ENCODE data around the gene OR6A2.
A peak's percentile ranks its signal among the peaks of the same experiment; 100 is the strongest.
"Not testable (repeated sequence)": the region's sequence is repeated elsewhere in the genome, so short reads cannot be mapped to it uniquely, and the experiment has no call there.

Gene OR6A2

DNA sequence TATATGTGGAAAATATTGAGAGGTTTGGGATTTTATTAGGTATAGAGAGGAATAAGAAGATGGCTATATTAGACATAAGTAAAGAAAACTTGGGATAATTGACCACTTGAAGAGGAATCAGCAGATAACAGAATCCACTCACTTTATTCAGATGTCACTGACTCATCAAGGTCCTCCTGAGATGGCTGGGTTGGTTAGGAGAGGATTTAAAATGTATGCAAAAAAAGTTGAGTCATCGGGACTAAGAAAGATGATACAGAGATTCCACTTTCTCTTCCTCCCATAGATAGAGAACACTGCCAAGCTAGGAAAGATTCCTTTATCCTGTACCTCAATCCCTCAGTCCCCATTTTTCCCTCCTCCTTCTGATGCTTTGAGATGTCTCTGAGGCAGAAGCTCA, at the start of gene OR6A2:
OR6A2 (minus strand) TSS at position 288 of the 400 bp plus-strand sequence. CDS start 3,981 bp downstream, outside the sequence.
- peak; percentile 58 for DNase-seq (ENCODE audit: low read depth)

DNA sequence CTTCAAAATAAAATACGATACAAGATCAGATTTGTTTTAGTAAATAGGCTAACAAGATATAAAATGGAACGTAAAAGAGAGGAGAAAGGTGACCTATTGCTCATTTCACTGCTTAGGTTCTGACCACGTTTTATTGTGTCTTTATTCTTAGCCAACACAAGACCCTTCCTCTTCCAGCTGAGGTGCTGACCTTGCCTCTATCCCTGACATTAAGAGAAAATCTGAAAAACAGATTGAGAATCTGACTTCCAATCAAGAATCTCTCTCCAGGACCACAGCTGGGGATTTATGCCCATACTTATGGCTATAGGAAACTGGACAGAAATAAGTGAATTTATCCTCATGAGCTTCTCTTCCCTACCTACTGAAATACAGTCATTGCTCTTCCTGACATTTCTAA, 45.9 kb upstream of the OR6A2 start, which contains the start of gene OR10A5:
OR10A5 (plus strand) TSS at position 301 of the 400 bp plus-strand sequence; CDS start at position 301, 0 bp downstream.
- DNase-seq (ENCODE audit: low read depth), result no peak

GRCh38 chr11:6844356-6844755, 44.9 kb upstream of the OR6A2 start:
- no peak for DNase-seq (ENCODE audit: low read depth)

DNA sequence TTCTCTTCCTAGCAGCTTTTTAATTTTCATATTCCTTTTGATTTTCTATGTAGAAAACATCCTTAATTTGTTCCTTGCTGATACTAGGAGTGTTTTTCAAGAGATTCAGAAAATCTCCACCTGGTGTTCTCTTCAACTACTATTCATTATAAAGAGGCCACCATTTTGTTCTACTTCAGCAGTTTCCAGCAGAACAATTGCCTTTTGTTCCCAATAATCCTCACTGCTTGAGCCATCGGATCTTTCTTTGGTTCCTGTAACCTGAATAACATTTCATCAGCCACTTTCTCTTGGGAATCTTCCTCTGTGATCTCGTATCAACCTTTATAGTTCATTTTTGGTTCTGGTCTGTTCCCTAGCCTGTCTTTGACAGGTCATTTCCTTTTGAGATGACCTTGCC, 44.2 kb upstream of the OR6A2 start:
- no peak for DNase-seq (ENCODE audit: low read depth)

DNA sequence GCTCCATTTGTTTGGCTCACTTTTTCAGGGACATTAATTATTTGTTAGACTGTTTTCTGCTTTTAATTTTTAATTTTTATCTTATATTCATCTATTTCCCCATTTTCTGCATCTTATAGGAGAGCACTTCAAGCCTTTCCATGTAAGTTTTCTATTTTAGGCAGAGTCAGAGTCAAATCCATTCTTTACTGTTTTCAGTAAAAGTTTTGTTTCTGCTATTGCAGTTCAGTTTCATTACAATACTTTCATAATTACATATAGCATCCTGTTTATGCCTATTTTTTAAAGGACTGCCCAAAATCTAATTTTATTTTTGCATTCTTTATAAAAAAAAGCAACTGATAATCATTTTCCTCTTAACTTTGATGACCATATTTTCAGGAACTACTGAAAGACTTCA, 42.2 kb upstream of the OR6A2 start:
- DNase-seq (ENCODE audit: low read depth), result no peak

- DNase-seq (ENCODE audit: low read depth), result no peak
These were observed 34.5 kb upstream of the OR6A2 start for GRCh38 chr11:6834021-6834420.

DNA sequence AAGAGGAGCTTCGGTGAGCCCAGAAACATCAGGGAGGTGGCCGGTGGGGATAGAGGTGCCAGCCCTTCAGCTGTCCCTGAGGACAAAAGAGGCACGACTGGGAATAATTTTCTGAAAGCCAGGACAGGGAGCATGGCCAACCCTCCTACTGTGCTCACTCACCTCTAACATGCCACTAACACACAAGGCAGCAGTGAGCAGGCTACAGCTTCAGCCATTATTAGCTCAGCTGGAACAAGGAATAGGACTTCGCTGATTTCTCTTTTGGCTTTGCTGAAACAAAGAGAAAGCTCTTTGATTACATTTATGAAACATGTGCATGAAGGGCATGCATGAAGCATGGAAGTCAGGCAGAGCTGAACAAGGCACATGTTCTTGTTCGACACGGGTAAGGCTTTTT, 33.9 kb upstream of the OR6A2 start:
- DNase-seq (ENCODE audit: low read depth), result no peak

- no peak for DNase-seq (ENCODE audit: low read depth)
These were observed 28.6 kb upstream of the OR6A2 start for GRCh38 chr11:6828103-6828502.

DNA sequence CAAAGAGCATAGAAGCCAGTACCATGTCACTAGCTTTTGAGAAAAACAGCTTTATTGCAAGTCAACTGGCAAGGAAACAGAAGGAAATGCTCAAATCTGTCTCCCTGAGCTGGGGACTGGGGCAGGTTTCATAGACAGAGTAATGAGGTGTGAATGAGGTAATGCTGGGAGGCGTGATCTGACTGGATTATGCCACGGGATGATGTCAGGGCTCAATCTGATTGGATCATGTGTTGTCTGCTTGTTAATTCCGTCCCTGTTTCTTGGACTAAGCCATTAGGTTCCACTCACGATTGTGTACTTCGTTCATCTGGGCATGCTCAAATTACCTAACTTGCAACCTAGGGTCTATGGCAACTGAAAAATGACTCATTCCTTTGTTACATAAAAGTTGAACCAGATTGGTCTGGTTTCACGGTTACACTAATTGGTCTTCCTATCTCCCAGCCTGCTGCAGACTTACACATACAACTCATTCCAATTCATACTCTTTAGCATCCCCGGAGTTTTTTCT, 25.8 kb upstream of the OR6A2 start:
- no peak for DNase-seq (ENCODE audit: low read depth)

DNA sequence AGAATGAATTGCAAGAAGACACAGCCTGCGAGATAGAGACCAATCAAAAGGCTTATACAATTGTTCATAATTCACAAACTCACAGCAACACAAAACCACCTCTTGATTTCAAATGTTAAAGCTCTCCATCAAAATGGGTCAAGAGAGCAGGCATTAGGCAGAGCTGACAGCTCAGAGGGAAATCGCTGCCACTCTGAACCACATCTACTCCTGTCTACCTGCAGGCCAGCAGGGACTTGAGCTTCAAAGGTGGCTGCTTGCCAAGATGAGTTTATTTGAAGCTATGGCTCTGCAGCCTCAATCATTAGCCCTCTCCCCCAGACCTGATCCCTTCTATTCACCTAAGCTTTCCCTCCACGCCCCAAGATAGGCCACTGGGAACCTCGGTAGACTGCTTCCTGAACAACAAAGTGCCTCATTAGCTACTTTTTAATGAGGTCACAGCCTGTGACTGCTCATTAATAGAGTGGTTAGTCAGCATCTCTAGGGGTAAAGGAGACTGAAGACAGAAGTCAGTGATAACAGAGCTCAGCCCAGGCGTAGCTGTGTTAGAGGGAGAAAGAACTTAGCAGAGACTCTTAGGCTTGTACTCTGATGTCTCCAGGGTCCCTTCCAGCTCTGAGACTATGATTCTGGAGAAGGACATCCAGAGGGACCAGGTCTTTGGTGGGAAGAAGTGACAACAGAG, 24.8 kb upstream of the OR6A2 start:
- no peak for DNase-seq (ENCODE audit: low read depth)

- no peak for DNase-seq (ENCODE audit: low read depth)
These were observed 19.5 kb upstream of the OR6A2 start for GRCh38 chr11:6818967-6819366.

DNA sequence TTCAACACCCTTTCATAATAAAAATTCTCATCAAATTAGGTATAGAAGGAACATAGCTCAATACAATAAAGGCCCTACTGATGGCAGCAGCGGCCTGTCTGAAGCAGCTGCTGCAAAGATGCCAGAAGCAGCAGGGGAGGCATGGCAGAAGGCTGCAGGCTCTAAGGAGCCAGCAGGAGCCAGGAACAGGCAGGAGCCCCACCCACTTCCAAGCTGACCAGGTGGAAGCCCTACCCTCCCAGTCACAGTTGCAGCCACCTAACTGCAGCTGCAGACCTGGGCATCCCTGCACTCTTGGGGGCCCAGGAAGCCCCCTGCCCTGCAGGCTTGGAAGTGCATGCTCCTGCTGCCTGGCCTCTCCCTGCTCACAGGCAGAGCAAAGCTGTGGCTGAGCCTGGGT, 18.2 kb upstream of the OR6A2 start:
- DNase-seq (ENCODE audit: low read depth), result peak; percentile 3

DNA sequence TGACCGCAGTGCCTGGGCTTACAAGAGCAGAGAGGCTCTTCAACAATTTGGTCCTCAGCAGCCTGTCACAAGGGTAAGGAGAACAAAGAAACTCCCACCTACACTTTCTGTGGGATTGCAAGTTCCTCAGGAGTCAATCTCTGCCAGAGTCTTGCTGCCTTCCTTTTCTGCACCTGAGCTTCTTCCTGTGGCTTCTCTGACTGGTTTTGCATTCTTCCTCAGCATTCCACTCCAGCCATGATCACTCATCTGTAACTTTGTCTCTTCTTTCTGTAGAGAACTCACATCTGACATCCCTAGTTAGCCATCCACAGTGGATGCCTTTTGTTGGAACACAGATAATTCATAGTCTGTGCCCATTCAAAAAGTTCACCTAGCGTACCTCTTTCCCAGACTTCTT, 14.2 kb upstream of the OR6A2 start:
- DNase-seq (ENCODE audit: low read depth), result no peak

DNA sequence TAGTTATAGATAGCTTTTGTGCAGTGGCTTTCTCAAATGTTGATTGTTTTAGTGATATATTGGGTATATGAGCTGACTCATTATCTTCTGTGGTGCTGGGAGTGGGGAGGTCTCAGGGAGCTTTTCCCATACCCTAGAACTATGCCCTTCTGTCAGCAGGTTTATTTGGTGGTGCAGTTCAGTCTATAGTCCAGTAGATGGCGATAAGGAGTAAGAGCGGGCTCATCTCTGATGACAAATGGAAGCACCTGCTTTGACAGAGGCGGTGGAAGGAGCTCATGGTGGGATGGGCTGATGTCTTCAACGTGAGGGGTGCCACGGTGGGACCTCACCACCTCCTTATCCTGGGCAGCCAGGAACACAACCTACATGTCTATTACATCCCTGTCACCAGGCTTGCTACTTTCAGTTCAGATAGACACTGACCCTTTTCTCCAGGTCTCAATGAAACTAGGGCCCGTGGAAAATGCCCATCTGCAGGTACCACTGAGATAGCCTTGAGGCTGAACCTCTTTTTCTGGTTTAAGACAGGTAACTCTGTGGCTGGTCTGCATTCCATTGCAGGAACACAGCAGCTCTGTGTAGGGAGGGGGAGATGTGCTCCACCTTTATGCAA, 13.0 kb upstream of the OR6A2 start:
- peak; percentile 36 for DNase-seq (ENCODE audit: low read depth)

GRCh38 chr11:6801075-6801474, 1.6 kb upstream of the OR6A2 start:
- DNase-seq (ENCODE audit: low read depth), result not testable (repeated sequence)

GRCh38 chr11:6794639-6795038, 4.8 kb downstream of the OR6A2 start:
- no peak for DNase-seq (ENCODE audit: low read depth)

GRCh38 chr11:6790546-6790945, 8.9 kb downstream of the OR6A2 start:
- no peak for DNase-seq (ENCODE audit: low read depth)

DNA sequence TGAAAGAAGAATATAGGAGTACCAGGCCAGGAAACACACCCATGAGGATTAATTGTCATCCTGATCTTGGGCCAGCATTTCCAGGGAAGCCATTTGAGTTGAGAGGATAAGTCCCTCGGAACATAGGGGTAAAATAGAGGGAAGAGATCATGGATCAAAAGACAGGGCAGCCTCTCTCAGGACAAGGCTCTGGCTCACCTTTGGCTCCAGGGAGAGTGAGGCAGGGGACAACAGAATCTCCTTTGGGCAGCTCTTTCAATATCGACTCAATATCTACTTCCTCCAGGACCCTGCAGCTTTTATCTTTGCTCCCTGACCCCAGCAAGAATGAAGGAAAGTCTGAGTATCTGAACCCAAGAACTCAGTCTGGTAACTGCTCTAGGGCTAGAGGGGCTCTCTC, 16.8 kb downstream of the OR6A2 start, which contains the start of gene OR2AG1:
OR2AG1 (plus strand) TSS at position 301 of the 400 bp plus-strand sequence. CDS start 2,018 bp downstream, outside the sequence.
- no peak for DNase-seq (ENCODE audit: low read depth)

DNA sequence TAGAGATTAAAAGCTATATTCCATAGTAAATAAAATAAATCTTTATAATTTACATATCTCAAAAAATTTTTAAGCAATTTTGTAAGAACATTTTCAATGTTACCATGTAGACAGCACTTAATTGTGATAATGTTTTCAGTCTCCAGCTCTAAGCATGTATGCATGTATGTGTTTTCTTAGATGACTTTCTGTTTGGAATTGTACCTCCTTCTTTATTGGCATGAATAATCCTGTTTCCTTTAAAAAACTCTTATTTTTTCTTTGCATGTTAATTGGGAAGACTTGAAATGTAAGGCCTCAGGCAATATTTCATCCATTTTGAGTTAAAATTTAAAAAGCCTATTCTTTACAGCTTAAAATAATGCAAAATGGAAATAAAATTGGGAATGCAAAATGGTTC, 18.7 kb downstream of the OR6A2 start:
- no peak for DNase-seq (ENCODE audit: low read depth)

DNA sequence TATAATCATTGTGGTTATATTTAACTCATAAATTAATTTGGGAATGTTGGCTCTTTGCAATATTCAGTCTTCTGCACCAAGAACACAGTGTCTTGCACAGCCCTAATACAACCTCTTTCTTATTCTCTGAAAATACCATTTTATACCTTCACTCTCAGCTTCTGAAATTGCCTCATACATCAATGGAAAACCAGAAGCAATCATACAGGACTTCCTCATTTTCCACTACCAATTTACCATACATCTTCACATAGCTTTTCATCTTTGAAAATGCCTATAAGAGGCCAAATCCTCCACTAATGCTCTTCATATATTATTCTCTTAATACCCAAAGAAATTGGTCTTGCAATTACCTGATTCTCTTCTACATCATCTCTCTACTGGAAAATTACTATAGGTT, 21.0 kb downstream of the OR6A2 start:
- DNase-seq (ENCODE audit: low read depth), result no peak

DNA sequence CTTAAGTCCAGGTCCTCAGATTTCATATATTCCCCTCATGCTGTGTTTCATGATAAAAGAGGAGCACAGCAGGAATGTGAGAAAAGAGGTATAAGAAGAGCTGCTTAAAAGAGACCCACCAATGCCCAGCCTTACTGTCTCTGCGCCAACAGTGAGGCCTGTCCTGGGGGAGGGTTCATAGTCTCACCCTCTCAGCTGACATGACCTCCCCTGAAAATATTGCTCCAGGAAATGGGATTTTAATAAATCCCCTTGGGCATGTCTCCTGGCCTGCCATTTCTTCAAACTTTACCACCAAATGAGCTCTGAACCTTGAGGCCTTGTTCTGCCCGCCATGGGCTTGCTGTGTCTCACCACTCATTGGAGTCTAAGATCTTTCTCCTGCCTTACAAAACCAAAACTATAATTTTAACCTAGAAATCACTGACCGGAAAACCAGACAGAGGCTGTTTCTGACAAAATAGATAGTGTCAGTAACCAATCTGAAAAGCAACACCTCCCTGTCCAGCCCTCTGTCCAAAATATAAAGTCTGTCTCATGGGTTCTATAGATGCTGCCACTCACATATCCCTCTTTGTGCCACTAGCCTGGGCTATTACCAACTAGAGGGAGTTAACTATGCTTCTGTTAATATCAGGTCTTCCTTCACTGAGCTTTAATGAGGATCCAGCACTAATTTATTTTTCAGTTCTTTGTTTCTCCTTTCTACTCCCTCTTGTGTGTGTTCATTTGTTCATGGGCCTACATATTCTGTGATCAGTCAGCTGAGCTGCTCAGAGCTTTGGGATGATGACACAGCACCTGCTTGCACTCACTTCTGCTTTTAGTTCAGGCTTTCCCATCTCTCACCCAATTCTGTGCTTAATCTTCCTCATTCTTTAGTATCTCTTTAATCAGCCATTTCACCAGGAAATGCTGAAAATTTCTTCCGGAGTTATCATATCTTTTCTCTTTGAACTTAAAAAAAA, 27.3 kb downstream of the OR6A2 start, which contains the start of gene OR2AG2:
OR2AG2 (minus strand) TSS at position 51 of the 968 bp plus-strand sequence. CDS start 3,019 bp downstream, outside the sequence.
- no peak for DNase-seq (ENCODE audit: low read depth)

- peak; percentile 73 for DNase-seq (ENCODE audit: low read depth)
These were observed 42.0 kb downstream of the OR6A2 start for GRCh38 chr11:6757373-6757967.

Measured in iris pigment epithelial cell (primary cell).